HCT116 (cell line): Measurements from ENCODE around the gene ABHD14A. TPM values are rescaled to one million over a fixed set of nuclear protein-coding genes. Genes with fewer than 3 reads are reported as not detected.

ENCODE experiments used
- ATAC-seq: fragments of 200-7000 bp; cut with Tn5 transposase; 2 replicates; pipeline ENCODE4 v1.9.1; 2020; ENCODE audit warnings: mild to moderate bottlenecking, moderate library complexity
- BruUV-seq: library from RNA; stranded (reverse); fragments of 400-500 nt; replicated peaks from 2 replicates; lab custom pipeline; 2021; lab: Mats Ljungman, UMichigan
- CTCF ChIA-PET: fragments of 300-600 bp; sonication (Branson Sonifier 250); formaldehyde crosslinking; loops from one replicate; lab custom pipeline; 2021; ENCODE audit warnings: antibody characterized with exemption; lab: Charles Lee
- POLR2A ChIA-PET: fragments of 300-600, 350-600 bp; sonication (Branson Sonifier 250); formaldehyde crosslinking; loops from one replicate; lab custom pipeline; 2021; ENCODE audit warnings: antibody characterized with exemption; lab: Charles Lee
- RAD21 ChIA-PET, 2 experiments: fragments of 300-600 bp; sonication (Branson Sonifier 250); formaldehyde crosslinking; loops; one replicate each; lab custom pipeline; 2023; ENCODE audit warnings: low total read pairs in 2 of 2; ENCODE audit not compliant: uncharacterized antibody in 2 of 2, unreplicated experiment in 2 of 2, low non-redundant PET in 1 of 2; lab: Charles Lee
- DNase-seq: peaks from one replicate; pipeline ENCODE4 v3.0.0-alpha.2; 2010; ENCODE audit warnings: low read depth, low spot score
- H2AFZ ChIP-seq: fragments of 200-600 bp; shearing (Covaris generic), sonication (generic); 2 replicates; pipeline ENCODE4 v1.6.1; 2017; ENCODE audit warnings: low read depth, mixed run types, mixed read lengths, antibody characterized with exemption, low read length; ENCODE audit not compliant: poor library complexity, severe bottlenecking
- H3K27ac ChIP-seq: 2 replicates; pipeline ENCODE4 v1.5.1; 2012; ENCODE audit warnings: low read depth, low read length
- H3K27me3 ChIP-seq: fragments of 200-600 bp; sonication (generic); 2 replicates; pipeline ENCODE4 v1.6.1; 2016; ENCODE audit warnings: mixed run types, low read length, mixed read lengths; ENCODE audit not compliant: insufficient read depth
- H3K36me3 ChIP-seq, 2 experiments: fragments of 200-500 bp in 1 of 2; fragments of 200-600 bp in 1 of 2; sonication (Bioruptor generic) in 1 of 2; sonication (generic) in 1 of 2; 2 replicates each; pipeline versions ENCODE4 v1.5.1 to v1.6.1; 2014 to 2016; ENCODE audit warnings: low read length in 2 of 2, inconsistent platforms in 1 of 2, mixed read lengths in 1 of 2, mixed run types in 1 of 2; ENCODE audit not compliant: insufficient read depth in 2 of 2, control insufficient read depth in 1 of 2
- H3K4me1 ChIP-seq, 2 experiments: fragments of 200-600 bp in 1 of 2; sonication (generic) in 1 of 2; 2 replicates each; pipeline versions ENCODE4 v1.5.1 to v1.6.1; 2012 to 2017; ENCODE audit warnings: low read length in 2 of 2, inconsistent platforms in 1 of 2, mild to moderate bottlenecking in 1 of 2, mixed read lengths in 1 of 2, mixed run types in 1 of 2, moderate library complexity in 1 of 2; ENCODE audit not compliant: insufficient read depth in 2 of 2, control insufficient read depth in 1 of 2
- H3K4me2 ChIP-seq: fragments of 200-600 bp; sonication (generic); 2 replicates; pipeline ENCODE4 v1.6.1; 2017; ENCODE audit warnings: mixed run types, low read length, mixed read lengths
- H3K4me3 ChIP-seq, 2 experiments: fragments of 200-600 bp in 1 of 2; sonication (generic) in 1 of 2; replicated peaks in 1 of 2; 2 replicates each; pipeline ENCODE4 v1.5.1; 2011 to 2016; ENCODE audit warnings: low read length in 2 of 2, control low read depth in 1 of 2, low read depth in 1 of 2, mild to moderate bottlenecking in 1 of 2, mixed read lengths in 1 of 2, mixed run types in 1 of 2
- H3K79me2 ChIP-seq: fragments of 200-600 bp; sonication (generic); 2 replicates; pipeline ENCODE4 v1.6.1; 2017; ENCODE audit warnings: mild to moderate bottlenecking, mixed run types, low read length, moderate library complexity, mixed read lengths; ENCODE audit not compliant: insufficient read depth
- H3K9ac ChIP-seq: fragments of 200-600 bp; sonication (generic); 2 replicates; pipeline ENCODE4 v1.6.1; 2016; ENCODE audit warnings: low read length, mixed read lengths
- H3K9me2 ChIP-seq: fragments of 200-600 bp; sonication (generic), shearing (Covaris generic); 2 replicates; pipeline ENCODE4 v1.6.1; 2017; ENCODE audit warnings: mixed run types, mild to moderate bottlenecking, moderate library complexity; ENCODE audit not compliant: insufficient read depth
- H3K9me3 ChIP-seq, 2 experiments: fragments of 200-500 bp in 1 of 2; fragments of 200-600 bp in 1 of 2; sonication (Bioruptor generic) in 1 of 2; sonication (generic) in 1 of 2; 2 replicates each; pipeline ENCODE4 v1.6.1; 2014 to 2017; ENCODE audit warnings: low read length in 2 of 2, mixed read lengths in 2 of 2, inconsistent platforms in 1 of 2, low read depth in 1 of 2, mild to moderate bottlenecking in 1 of 2, mixed run types in 1 of 2, moderate library complexity in 1 of 2; ENCODE audit not compliant: control insufficient read depth in 1 of 2, insufficient read depth in 1 of 2
- H4K20me1 ChIP-seq: fragments of 200-600 bp; sonication (generic), shearing (Covaris generic); 2 replicates; pipeline ENCODE4 v1.6.1; 2017; ENCODE audit warnings: mixed run types, mild to moderate bottlenecking, moderate library complexity; ENCODE audit not compliant: insufficient read depth
- CBX3 ChIP-seq: IDR thresholded peaks from 2 replicates; pipeline ENCODE4 v1.6.1; 2012; ENCODE audit warnings: low read depth
- CEBPB ChIP-seq: IDR thresholded peaks from 2 replicates; pipeline ENCODE4 v1.6.1; 2012; ENCODE audit warnings: low read depth
- ELF1 ChIP-seq: IDR thresholded peaks from 2 replicates; pipeline ENCODE4 v1.6.1; 2012; ENCODE audit warnings: low read depth, borderline replicate concordance
- EZH2 ChIP-seq: fragments of 200-600 bp; sonication (generic); IDR thresholded peaks from 2 replicates; pipeline ENCODE4 v1.6.1; 2017; ENCODE audit warnings: antibody characterized with exemption, mixed run types
- EZH2phosphoT487 ChIP-seq: fragments of 200-600 bp; IDR thresholded peaks from 2 replicates; pipeline ENCODE4 v1.6.1; 2018; ENCODE audit warnings: antibody characterized with exemption, borderline replicate concordance
- FOSL1 ChIP-seq: IDR thresholded peaks from 2 replicates; pipeline ENCODE4 v1.6.1; 2012; ENCODE audit warnings: low read depth
- JUND ChIP-seq: IDR thresholded peaks from 2 replicates; pipeline ENCODE4 v1.6.1; 2012
- POLR2AphosphoS5 ChIP-seq: IDR thresholded peaks from 2 replicates; pipeline ENCODE4 v1.6.1; 2011; ENCODE audit warnings: mild to moderate bottlenecking, low read depth, low read length, moderate library complexity
- RAD21 ChIP-seq: IDR thresholded peaks from 2 replicates; pipeline ENCODE4 v1.6.1; 2012; ENCODE audit warnings: low read depth, mild to moderate bottlenecking
- REST ChIP-seq: IDR thresholded peaks from 2 replicates; pipeline ENCODE4 v1.6.1; 2012; ENCODE audit warnings: low read depth
- SIN3A ChIP-seq: IDR thresholded peaks from 2 replicates; pipeline ENCODE4 v1.6.1; 2012; ENCODE audit warnings: low read depth
- SP1 ChIP-seq: IDR thresholded peaks from 2 replicates; pipeline ENCODE4 v1.6.1; 2012; ENCODE audit warnings: low read depth
- SRF ChIP-seq: IDR thresholded peaks from 2 replicates; pipeline ENCODE4 v1.6.1; 2012; ENCODE audit warnings: low read depth
- TCF7L2 ChIP-seq: IDR thresholded peaks from 2 replicates; pipeline ENCODE4 v1.7.0; 2011; ENCODE audit warnings: borderline replicate concordance, inconsistent platforms; ENCODE audit not compliant: insufficient read depth, insufficient read length; ENCODE audit errors: extremely low read depth
- YY1 ChIP-seq: IDR thresholded peaks from 2 replicates; pipeline ENCODE4 v1.6.1; 2011; ENCODE audit warnings: low read length, low read depth, moderate library complexity, mild to moderate bottlenecking; ENCODE audit not compliant: insufficient replicate concordance; ENCODE audit errors: extremely low read depth
- ZBTB33 ChIP-seq: IDR thresholded peaks from 2 replicates; pipeline ENCODE4 v1.6.1; 2011; ENCODE audit warnings: mild to moderate bottlenecking, low read length, moderate library complexity; ENCODE audit not compliant: insufficient replicate concordance; ENCODE audit errors: extremely low read depth
- ZFX ChIP-seq: fragments of 450-650 bp; IDR thresholded peaks from 2 replicates; pipeline ENCODE4 v1.6.1; 2017
- ZNF274 ChIP-seq: fragments of 200-500 bp; sonication (Bioruptor generic); IDR thresholded peaks from 2 replicates; pipeline ENCODE4 v1.6.1; 2014; ENCODE audit warnings: mild to moderate bottlenecking, low read depth, low read length, inconsistent platforms
- intact Hi-C: fragments of 100-400 bp; cut with micrococcal nuclease; formaldehyde crosslinking; loops from 2 replicates; pipeline ENCODE4 v1.10.0; 2022
- total RNA-seq: library from RNA; stranded (reverse); gene quantifications from one replicate; pipeline ENCODE4 v1.2.1, GENCODE V29; 2021; ENCODE audit not compliant: unreplicated experiment

The ABHD14A gene
- total RNA-seq, 1 experiment from 2014 or later: 11.6 TPM

GRCh38 chr3:52021489-52022268 lies 46.8 kb downstream of the ABHD14A start:
- H3K4me2 ChIP-seq: no peak overlapping the region
- H3K79me2 ChIP-seq: no peaks in the 10 kb centered on the region
- DNase-seq (no peak), ATAC-seq (no peak)
- ChIA-PET POLR2A (no interaction called here), RAD21 (no interaction called here), CTCF (no interaction called here)
- H3K27me3 ChIP-seq: no peaks in the 10 kb centered on the region
- no peak overlapping the region for H3K9ac ChIP-seq
- no peaks in the 10 kb centered on the region for H3K36me3 ChIP-seq
- intact Hi-C loops: no loop called here
- peaks cover 9 to 22% of the 10 kb centered on the region in 2 experiments; a peak in 3 of 4 replicates for H3K4me1 ChIP-seq
- H2AFZ ChIP-seq: no peak overlapping the region
- H3K9me3 ChIP-seq: no peaks in the 10 kb centered on the region
- TF ChIP-seq ZNF274 (no peak), FOSL1 (no peak), EZH2 (no peak), SP1 (no peak), ZBTB33 (no peak), YY1 (no peak), RAD21 (no peak), CBX3 (no peak), SRF (no peak), TCF7L2 (no peak), REST (no peak), SIN3A (no peak), JUND (no peak), POLR2AphosphoS5 (no peak), ZFX (no peak), EZH2phosphoT487 (no peak), CEBPB (no peak), ELF1 (no peak)
- H4K20me1 ChIP-seq: no peaks in the 10 kb centered on the region
- BruUV-seq: no TSS peak
- H3K9me2 ChIP-seq: no peaks in the 10 kb centered on the region
- no peak overlapping the region for H3K4me3 ChIP-seq
- no peak overlapping the region for H3K27ac ChIP-seq
